HEK293 (cell line): ENCODE measurements around the gene KRABD2.

Source experiments
- BCL11A ChIP-seq: fragments of 450-650 bp; formaldehyde crosslinking; IDR thresholded peaks from 2 replicates; pipeline ENCODE4 v1.5.1; 2016; ENCODE audit warnings: low read depth, missing biosample characterization, missing genetic modification characterization
- EGR2 ChIP-seq: fragments of 450-650 bp; formaldehyde crosslinking; IDR thresholded peaks from 2 replicates; pipeline ENCODE4 v1.5.1; 2016; ENCODE audit warnings: low read depth, missing biosample characterization, missing genetic modification characterization
- HIC1 ChIP-seq: fragments of 450-650 bp; formaldehyde crosslinking; IDR thresholded peaks from 2 replicates; pipeline ENCODE4 v1.5.1; 2016; ENCODE audit warnings: missing biosample characterization, missing genetic modification characterization
- HOXC10 ChIP-seq: sonication (generic); formaldehyde crosslinking; IDR thresholded peaks from 2 replicates; pipeline ENCODE4 v1.8.1; 2023; ENCODE audit warnings: mild to moderate bottlenecking, missing genetic modification reagents
- KLF9 ChIP-seq: fragments of 450-650 bp; formaldehyde crosslinking; IDR thresholded peaks from 2 replicates; pipeline ENCODE4 v1.5.1; 2016; ENCODE audit warnings: missing biosample characterization, missing genetic modification characterization, low read depth
- MEIS1 ChIP-seq: sonication (generic); formaldehyde crosslinking; IDR thresholded peaks from 2 replicates; pipeline ENCODE4 v1.8.1; 2022; ENCODE audit warnings: missing genetic modification reagents, mild to moderate bottlenecking, borderline replicate concordance
- SP2 ChIP-seq: fragments of 450-650 bp; formaldehyde crosslinking; IDR thresholded peaks from 2 replicates; pipeline ENCODE4 v1.5.1; 2016; ENCODE audit warnings: missing biosample characterization, missing genetic modification characterization
- YY2 ChIP-seq: fragments of 450-650 bp; formaldehyde crosslinking; IDR thresholded peaks from 2 replicates; pipeline ENCODE4 v1.5.1; 2016; ENCODE audit warnings: missing biosample characterization, missing genetic modification characterization
- ZFHX2 ChIP-seq: fragments of 450-650 bp; formaldehyde crosslinking; conservative IDR thresholded peaks from 2 replicates; pipeline ENCODE4 v1.5.1; 2016; ENCODE audit warnings: missing biosample characterization, missing genetic modification characterization
- ZFP41 ChIP-seq: fragments of 450-650 bp; formaldehyde crosslinking; IDR thresholded peaks from 2 replicates; pipeline ENCODE4 v1.5.1; 2016; ENCODE audit warnings: missing biosample characterization, missing genetic modification characterization, borderline replicate concordance
- ZNF112 ChIP-seq: fragments of 450-650 bp; formaldehyde crosslinking; IDR thresholded peaks from 2 replicates; pipeline ENCODE4 v1.5.0; 2017; ENCODE audit warnings: missing biosample characterization, missing genetic modification characterization
- ZNF114 ChIP-seq: fragments of 450-650 bp; formaldehyde crosslinking; IDR thresholded peaks from 2 replicates; pipeline ENCODE4 v1.5.0; 2017; ENCODE audit warnings: missing biosample characterization, missing genetic modification characterization
- ZNF132 ChIP-seq: fragments of 450-650 bp; formaldehyde crosslinking; IDR thresholded peaks from 2 replicates; pipeline ENCODE4 v1.5.1; 2017; ENCODE audit warnings: missing biosample characterization, missing genetic modification characterization, borderline replicate concordance
- ZNF169 ChIP-seq: fragments of 450-650 bp; formaldehyde crosslinking; IDR thresholded peaks from 2 replicates; pipeline ENCODE4 v1.5.1; 2016; ENCODE audit warnings: missing biosample characterization, missing genetic modification characterization
- ZNF223 ChIP-seq: fragments of 450-650 bp; formaldehyde crosslinking; IDR thresholded peaks from 2 replicates; pipeline ENCODE4 v1.5.1; 2016; ENCODE audit warnings: missing biosample characterization, missing genetic modification characterization
- ZNF341 ChIP-seq: fragments of 450-650 bp; formaldehyde crosslinking; IDR thresholded peaks from 2 replicates; pipeline ENCODE4; 2016; ENCODE audit warnings: low read depth, missing biosample characterization, missing genetic modification characterization
- ZNF350 ChIP-seq: fragments of 450-650 bp; formaldehyde crosslinking; IDR thresholded peaks from 2 replicates; pipeline ENCODE4 v1.5.0; 2017; ENCODE audit warnings: missing biosample characterization, mild to moderate bottlenecking, missing genetic modification characterization
- ZNF514 ChIP-seq: fragments of 450-650 bp; formaldehyde crosslinking; IDR thresholded peaks from 2 replicates; pipeline ENCODE4 v1.5.1; 2016; ENCODE audit warnings: missing biosample characterization, missing genetic modification characterization
- ZNF561 ChIP-seq: fragments of 450-650 bp; IDR thresholded peaks from 2 replicates; pipeline ENCODE4 v1.5.1; 2018; ENCODE audit warnings: missing biosample characterization, missing genetic modification characterization, borderline replicate concordance
- ZNF596 ChIP-seq: fragments of 450-650 bp; IDR thresholded peaks from 2 replicates; pipeline ENCODE4 v1.5.0; 2018; ENCODE audit warnings: missing biosample characterization, mild to moderate bottlenecking, missing genetic modification characterization, moderate library complexity
- ZNF623 ChIP-seq: fragments of 450-650 bp; formaldehyde crosslinking; IDR thresholded peaks from 2 replicates; pipeline ENCODE4 v1.5.1; 2016; ENCODE audit warnings: missing biosample characterization, missing genetic modification characterization
- ZNF701 ChIP-seq: fragments of 450-650 bp; formaldehyde crosslinking; IDR thresholded peaks from 2 replicates; pipeline ENCODE4 v1.5.1; 2016; ENCODE audit warnings: missing biosample characterization, missing genetic modification characterization
- ZNF707 ChIP-seq: fragments of 450-650 bp; formaldehyde crosslinking; IDR thresholded peaks from 2 replicates; pipeline ENCODE4 v1.5.1; 2016; ENCODE audit warnings: missing biosample characterization, missing genetic modification characterization
- ZNF791 ChIP-seq: fragments of 450-650 bp; formaldehyde crosslinking; IDR thresholded peaks from 2 replicates; pipeline ENCODE4 v1.5.1; 2016; ENCODE audit warnings: missing biosample characterization, missing genetic modification characterization
- ZNF792 ChIP-seq: fragments of 450-650 bp; formaldehyde crosslinking; IDR thresholded peaks from 2 replicates; pipeline ENCODE4 v1.5.1; 2016; ENCODE audit warnings: missing biosample characterization, missing genetic modification characterization
- ZNF830 ChIP-seq: fragments of 450-650 bp; IDR thresholded peaks from 2 replicates; pipeline ENCODE4 v1.5.0; 2018; ENCODE audit warnings: missing biosample characterization, missing genetic modification characterization, low read depth, mild to moderate bottlenecking, moderate library complexity
- ZSCAN30 ChIP-seq: fragments of 450-650 bp; IDR thresholded peaks from 2 replicates; pipeline ENCODE4 v1.5.1; 2018; ENCODE audit warnings: missing biosample characterization, mild to moderate bottlenecking, missing genetic modification characterization, moderate library complexity
- TF ChIP-seq, protein P1 (sequence below): fragments of 450-650 bp; formaldehyde crosslinking; IDR thresholded peaks from 2 replicates; pipeline ENCODE4 v1.5.1; 2016; ENCODE audit warnings: missing biosample characterization, missing genetic modification characterization
- TF ChIP-seq, protein P2 (sequence below): fragments of 450-650 bp; formaldehyde crosslinking; IDR thresholded peaks from 2 replicates; pipeline ENCODE4 v1.5.1; 2016; ENCODE audit warnings: missing biosample characterization, missing genetic modification characterization, low read depth
- TF ChIP-seq, protein P3 (sequence below): fragments of 450-650 bp; formaldehyde crosslinking; optimal IDR thresholded peaks from 2 replicates; pipeline ENCODE3; 2016; ENCODE audit warnings: missing biosample characterization, mild to moderate bottlenecking, missing genetic modification characterization
- TF ChIP-seq, protein P4 (sequence below): fragments of 450-650 bp; formaldehyde crosslinking; IDR thresholded peaks from 2 replicates; pipeline ENCODE4 v1.5.1; 2016; ENCODE audit warnings: missing biosample characterization, missing genetic modification characterization

Gene KRABD2

DNA sequence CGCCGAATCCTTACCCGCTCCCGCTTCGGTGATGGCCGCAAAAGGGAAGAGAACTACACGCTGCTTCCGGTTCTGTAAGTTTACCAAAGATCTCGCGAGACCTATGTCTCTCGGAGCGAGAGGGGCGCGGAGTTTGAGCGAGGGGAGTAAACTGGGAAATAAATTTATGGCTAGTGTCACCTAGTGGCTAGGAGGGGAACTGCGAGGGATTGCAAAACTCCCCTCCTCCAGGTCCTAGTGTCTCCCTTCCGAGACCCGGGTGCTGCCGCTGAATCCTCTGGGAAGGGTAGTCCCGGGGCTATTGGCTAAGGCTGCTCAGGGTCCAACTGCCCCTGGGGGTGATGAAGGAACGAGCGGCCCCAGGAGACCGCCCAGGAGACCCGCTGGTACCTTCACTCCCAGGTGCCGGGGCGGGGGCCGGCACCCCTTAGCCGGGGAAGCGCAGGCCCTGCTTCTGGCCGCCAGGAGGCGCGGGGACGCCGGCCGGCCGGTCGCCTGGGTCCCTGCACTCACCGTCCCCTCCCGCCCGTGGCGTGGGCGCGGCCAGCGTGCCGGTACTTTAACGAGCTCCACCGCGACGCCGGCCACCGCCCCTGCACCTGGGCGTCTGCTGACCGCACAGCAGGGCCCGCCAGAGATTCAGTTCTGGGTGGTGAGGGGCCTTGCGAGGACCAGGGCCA lies 6.8 kb upstream of the KRABD2 start, which contains the start of gene RPL26 (continued):
- TF ChIP-seq, protein P1, sequence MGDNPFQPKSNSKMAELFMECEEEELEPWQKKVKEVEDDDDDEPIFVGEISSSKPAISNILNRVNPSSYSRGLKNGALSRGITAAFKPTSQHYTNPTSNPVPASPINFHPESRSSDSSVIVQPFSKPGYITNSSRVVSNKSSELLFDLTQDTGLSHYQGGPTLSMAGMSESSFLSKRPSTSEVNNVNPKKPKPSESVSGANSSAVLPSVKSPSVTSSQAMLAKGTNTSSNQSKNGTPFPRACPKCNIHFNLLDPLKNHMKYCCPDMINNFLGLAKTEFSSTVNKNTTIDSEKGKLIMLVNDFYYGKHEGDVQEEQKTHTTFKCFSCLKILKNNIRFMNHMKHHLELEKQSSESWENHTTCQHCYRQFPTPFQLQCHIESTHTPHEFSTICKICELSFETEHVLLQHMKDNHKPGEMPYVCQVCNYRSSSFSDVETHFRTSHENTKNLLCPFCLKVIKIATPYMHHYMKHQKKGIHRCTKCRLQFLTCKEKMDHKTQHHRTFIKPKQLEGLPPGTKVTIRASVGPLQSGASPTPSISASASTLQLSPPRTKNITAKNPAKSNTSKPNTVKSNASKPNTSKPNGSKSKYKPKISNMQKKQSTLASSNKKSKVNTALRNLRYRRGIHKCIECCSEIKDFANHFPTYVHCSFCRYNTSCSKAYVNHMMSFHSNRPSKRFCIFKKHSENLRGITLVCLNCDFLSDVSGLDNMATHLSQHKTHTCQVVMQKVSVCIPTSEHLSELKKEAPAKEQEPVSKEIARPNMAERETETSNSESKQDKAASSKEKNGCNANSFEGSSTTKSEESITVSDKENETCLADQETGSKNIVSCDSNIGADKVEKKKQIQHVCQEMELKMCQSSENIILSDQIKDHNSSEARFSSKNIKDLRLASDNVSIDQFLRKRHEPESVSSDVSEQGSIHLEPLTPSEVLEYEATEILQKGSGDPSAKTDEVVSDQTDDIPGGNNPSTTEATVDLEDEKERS (tag by site-specific recombination), result no peak
- TF ChIP-seq, protein P2, sequence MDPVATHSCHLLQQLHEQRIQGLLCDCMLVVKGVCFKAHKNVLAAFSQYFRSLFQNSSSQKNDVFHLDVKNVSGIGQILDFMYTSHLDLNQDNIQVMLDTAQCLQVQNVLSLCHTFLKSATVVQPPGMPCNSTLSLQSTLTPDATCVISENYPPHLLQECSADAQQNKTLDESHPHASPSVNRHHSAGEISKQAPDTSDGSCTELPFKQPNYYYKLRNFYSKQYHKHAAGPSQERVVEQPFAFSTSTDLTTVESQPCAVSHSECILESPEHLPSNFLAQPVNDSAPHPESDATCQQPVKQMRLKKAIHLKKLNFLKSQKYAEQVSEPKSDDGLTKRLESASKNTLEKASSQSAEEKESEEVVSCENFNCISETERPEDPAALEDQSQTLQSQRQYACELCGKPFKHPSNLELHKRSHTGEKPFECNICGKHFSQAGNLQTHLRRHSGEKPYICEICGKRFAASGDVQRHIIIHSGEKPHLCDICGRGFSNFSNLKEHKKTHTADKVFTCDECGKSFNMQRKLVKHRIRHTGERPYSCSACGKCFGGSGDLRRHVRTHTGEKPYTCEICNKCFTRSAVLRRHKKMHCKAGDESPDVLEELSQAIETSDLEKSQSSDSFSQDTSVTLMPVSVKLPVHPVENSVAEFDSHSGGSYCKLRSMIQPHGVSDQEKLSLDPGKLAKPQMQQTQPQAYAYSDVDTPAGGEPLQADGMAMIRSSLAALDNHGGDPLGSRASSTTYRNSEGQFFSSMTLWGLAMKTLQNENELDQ (tag by site-specific recombination), result no peak
- TF ChIP-seq ZNF830 (tag by site-specific recombination) (no peak), HOXC10 (CRISPR knock-in tag) (0 out of 2 replicates have a peak, but pooled peaks have one; percentile 74), EGR2 (tag by site-specific recombination) (peak; percentile 88), HIC1 (no peak), KLF9 (tag by site-specific recombination) (peak; percentile 90), ZNF514 (tag by site-specific recombination) (no peak), ZNF791 (tag by site-specific recombination) (no peak), MEIS1 (CRISPR knock-in tag) (no peak), ZNF223 (tag by site-specific recombination) (peak; percentile 33; the same call in 1 of the 2 replicates), ZNF701 (tag by site-specific recombination) (no peak), ZSCAN30 (tag by site-specific recombination) (peak; percentile 16; the same call in 1 of the 2 replicates), ZNF112 (tag by site-specific recombination) (no peak), ZNF114 (tag by site-specific recombination) (no peak), ZNF132 (tag by site-specific recombination) (no peak), ZFP41 (no peak), ZNF623 (no peak; the same call in 1 of the 2 replicates), BCL11A (0 out of 2 replicates have a peak, but pooled peaks have one; percentile 42), ZNF596 (peak; percentile 51; the same call in 1 of the 2 replicates), ZNF792 (tag by site-specific recombination) (no peak), ZNF350 (tag by site-specific recombination) (no peak), YY2 (tag by site-specific recombination) (peak; percentile 71; the same call in 1 of the 2 replicates), SP2 (tag by site-specific recombination) (peak; percentile 63), ZNF561 (tag by site-specific recombination) (peak; percentile 86; the same call in 1 of the 2 replicates), ZNF169 (no peak), ZNF707 (tag by site-specific recombination) (no peak), ZNF341 (tag by site-specific recombination) (peak; percentile 33; the same call in 1 of the 2 replicates), ZFHX2 (peak; percentile 95)
- TF ChIP-seq, protein P3, sequence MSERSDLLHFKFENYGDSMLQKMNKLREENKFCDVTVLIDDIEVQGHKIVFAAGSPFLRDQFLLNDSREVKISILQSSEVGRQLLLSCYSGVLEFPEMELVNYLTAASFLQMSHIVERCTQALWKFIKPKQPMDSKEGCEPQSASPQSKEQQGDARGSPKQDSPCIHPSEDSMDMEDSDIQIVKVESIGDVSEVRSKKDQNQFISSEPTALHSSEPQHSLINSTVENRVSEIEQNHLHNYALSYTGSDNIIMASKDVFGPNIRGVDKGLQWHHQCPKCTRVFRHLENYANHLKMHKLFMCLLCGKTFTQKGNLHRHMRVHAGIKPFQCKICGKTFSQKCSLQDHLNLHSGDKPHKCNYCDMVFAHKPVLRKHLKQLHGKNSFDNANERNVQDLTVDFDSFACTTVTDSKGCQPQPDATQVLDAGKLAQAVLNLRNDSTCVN (tag by site-specific recombination), result peak; percentile 67
- TF ChIP-seq, protein P4, sequence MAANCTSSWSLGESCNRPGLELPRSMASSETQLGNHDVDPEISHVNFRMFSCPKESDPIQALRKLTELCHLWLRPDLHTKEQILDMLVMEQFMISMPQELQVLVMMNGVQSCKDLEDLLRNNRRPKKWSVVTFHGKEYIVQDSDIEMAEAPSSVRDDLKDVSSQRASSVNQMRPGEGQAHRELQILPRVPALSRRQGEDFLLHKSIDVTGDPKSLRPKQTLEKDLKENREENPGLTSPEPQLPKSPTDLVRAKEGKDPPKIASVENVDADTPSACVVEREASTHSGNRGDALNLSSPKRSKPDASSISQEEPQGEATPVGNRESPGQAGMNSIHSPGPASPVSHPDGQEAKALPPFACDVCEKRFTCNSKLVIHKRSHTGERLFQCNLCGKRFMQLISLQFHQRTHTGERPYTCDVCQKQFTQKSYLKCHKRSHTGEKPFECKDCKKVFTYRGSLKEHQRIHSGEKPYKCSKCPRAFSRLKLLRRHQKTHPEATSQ, result no peak
